ENCODE results near the gene TIMP3. TPM values are rescaled to one million over a fixed set of nuclear protein-coding genes. Genes with fewer than 3 reads are reported as not detected.

TIMP3 gene
- total RNA-seq, 1 experiment from 2014 or later = 3.3 TPM

GRCh38 chr22:32905400-32905799 lies 103.9 kb downstream of the TIMP3 start (continued):
- TF ChIP-seq E2F5 (CRISPR knock-in tag; IDR thresholded peaks at IDR 0.05) = no peak
- no peak for TF ChIP-seq FOXK1 (CRISPR knock-in tag; IDR thresholded peaks at IDR 0.05)

- DNase-seq (ENCODE audit: low spot score) = no peak
- ATAC-seq = no peak
- ChIA-PET CTCF (interaction anchor here (2.0 kb wide), 1 partner anchor 112 kb away, joined by 4 read pairs; no protein-coding TSS in a partner anchor), POLR2A (interaction anchor here (0.7 kb wide), 1 partner anchor 14 kb away, joined by 3 read pairs; no protein-coding TSS in a partner anchor)
- Mint-ChIP-seq H3K27me3 (ENCODE audit: low read depth) (no peaks in the 10 kb centered on the region), H3K9me3 (no peaks in the 10 kb centered on the region), H3K36me3 (no peaks in the 10 kb centered on the region), H3K4me1 (peaks cover 7% of the 10 kb centered on the region), H3K27ac (peak overlapping the region; percentile 65), H3K4me3 (no peak overlapping the region)
- TF ChIP-seq ZNF416 (CRISPR knock-in tag; IDR thresholded peaks at IDR 0.05) (no peak), ZBTB21 (CRISPR knock-in tag; IDR thresholded peaks at IDR 0.05; ENCODE audit: borderline replicate concordance) (no peak), NFE2L1 (CRISPR knock-in tag; IDR thresholded peaks at IDR 0.05) (no peak), ZNF317 (CRISPR knock-in tag; IDR thresholded peaks at IDR 0.05; ENCODE audit: borderline replicate concordance, low read depth) (no peak), NR2C2 (CRISPR knock-in tag; IDR thresholded peaks at IDR 0.05) (no peak), ATF3 (CRISPR knock-in tag; conservative IDR thresholded peaks at IDR 0.05) (no peak), OVOL2 (CRISPR knock-in tag; IDR thresholded peaks at IDR 0.05; ENCODE audit: borderline replicate concordance) (no peak), NR3C1 (CRISPR knock-in tag; conservative IDR thresholded peaks at IDR 0.05; ENCODE audit: low read depth) (no peak), TCF7 (CRISPR knock-in tag; IDR thresholded peaks at IDR 0.05; ENCODE audit: low read depth) (no peak), STAT6 (CRISPR knock-in tag; conservative IDR thresholded peaks at IDR 0.05; ENCODE audit: low read depth) (no peak), TP53 (CRISPR knock-in tag; IDR thresholded peaks at IDR 0.05) (no peak), NR1H2 (CRISPR knock-in tag; IDR thresholded peaks at IDR 0.05) (no peak), ATF6 (CRISPR knock-in tag; IDR thresholded peaks at IDR 0.05) (no peak), ZMAT4 (CRISPR knock-in tag; IDR thresholded peaks at IDR 0.05) (no peak), FOXP4 (CRISPR knock-in tag; IDR thresholded peaks at IDR 0.05) (no peak), ERG (CRISPR knock-in tag; IDR thresholded peaks at IDR 0.05) (no peak)
These were observed 108.3 kb downstream of the TIMP3 start for GRCh38 chr22:32909581-32910428.
